Kidney (tissue), 14 donors: Measurements from ENCODE around the gene HAO1. TPM values are rescaled to one million over a fixed set of nuclear protein-coding genes. Genes with fewer than 3 reads are reported as not detected.

Source experiments
- DNase-seq, 5 donors: peaks; one replicate each; pipeline ENCODE4 v3.0.0-alpha.2; 2013 to 2020
- FAIRE-seq: peaks from 2 replicates; lab custom pipeline; 2012; peaks lifted over from hg19 to GRCh38; lab: Jason Lieb, UNC
- H3K27ac ChIP-seq, 2 donors: one replicate each; pipeline ENCODE4 v1.7.0; 2013; ENCODE audit warnings: low read depth in 2 of 2, low read length in 2 of 2, inconsistent platforms in 1 of 2
- H3K27me3 ChIP-seq: one replicate; pipeline ENCODE4 v1.7.1; 2013; ENCODE audit warnings: low read length, inconsistent platforms; ENCODE audit not compliant: control insufficient read depth, insufficient read depth
- H3K36me3 ChIP-seq, 3 donors: one replicate each; pipeline versions ENCODE4 v1.7.0 to v1.7.1; 2013; ENCODE audit warnings: low read length in 3 of 3, control low read depth in 1 of 3, inconsistent platforms in 1 of 3; ENCODE audit not compliant: insufficient read depth in 3 of 3, control insufficient read depth in 2 of 3
- H3K4me1 ChIP-seq, 3 donors: one replicate each; pipeline versions ENCODE4 v1.7.0 to v1.7.1; 2013; ENCODE audit warnings: low read length in 3 of 3, inconsistent platforms in 1 of 3, low read depth in 1 of 3; ENCODE audit not compliant: control insufficient read depth in 2 of 3, insufficient read depth in 2 of 3
- H3K4me3 ChIP-seq, 3 donors: one replicate each; pipeline versions ENCODE4 v1.7.0 to v1.8.1; 2013; ENCODE audit warnings: low read length in 3 of 3, control low read depth in 1 of 3, inconsistent platforms in 1 of 3
- H3K9ac ChIP-seq, 3 donors: one replicate each; pipeline versions ENCODE4 v1.7.0 to v1.7.1; 2013; ENCODE audit warnings: low read length in 3 of 3, control low read depth in 1 of 3, inconsistent platforms in 1 of 3
- H3K9me3 ChIP-seq, 3 donors: one replicate each; pipeline versions ENCODE4 v1.7.0 to v1.7.1; 2013; ENCODE audit warnings: low read length in 3 of 3, control low read depth in 1 of 3, inconsistent platforms in 1 of 3; ENCODE audit not compliant: control insufficient read depth in 2 of 3, insufficient read depth in 1 of 3
- CTCF ChIP-seq: IDR thresholded peaks from 3 replicates; pipeline ENCODE4 v1.5.1; 2012; ENCODE audit warnings: mild to moderate bottlenecking, moderate library complexity, borderline replicate concordance; ENCODE audit not compliant: insufficient read depth; ENCODE audit errors: extremely low read depth
- intact Hi-C: fragments of 100-400 bp; cut with DNase I; formaldehyde crosslinking; loops from one replicate; pipeline ENCODE4 v1.11.1; 2022
- polyA plus RNA-seq: library from polyadenylated mRNA; stranded (reverse); fragments of 350-450 nt; fragmentation: Illumina TruSeq; extraction: RNeasy Lipid Tissue Mini Kit (QIAGEN cat#74804); gene quantifications from one replicate; pipeline ENCODE4 v1.2.3, GENCODE V29; 2014; ENCODE audit warnings: low read depth, low replicate concordance; ENCODE audit not compliant: insufficient read depth
- total RNA-seq: library from RNA; stranded (reverse); fragmentation: NEBNext Ultra II Directional; extraction: Animal tissue kit (Norgen Biotek cat#: 25700); gene quantifications from one replicate; pipeline ENCODE4 v1.2.1, GENCODE V29; 2021
- donor health status: control.
- donor health status: control.
- donor health status: control.
- donor health status: control.
- donor health status: control.
- donor health status: DM: yes; HTN: yes; CAD: no.
- donor health status: Normal renal cell carcinoma (clear cell type).

HAO1 gene
- total and polyA plus RNA-seq, 2 donors from 2014 or later = 0.86 TPM; not detected in 1

GRCh38 chr20:7984192-7984591 lies 43.9 kb upstream of the HAO1 start:
- no peak overlapping the region for H3K9ac ChIP-seq
- FAIRE-seq (no peak), DNase-seq (no peak)
- no peak for TF ChIP-seq CTCF
- intact Hi-C loops = no loop called here
- H3K27ac ChIP-seq = no peak overlapping the region
- H3K4me1 ChIP-seq = no peaks in the 10 kb centered on the region
- no peaks in the 10 kb centered on the region for H3K9me3 ChIP-seq
- H3K27me3 ChIP-seq = no peaks in the 10 kb centered on the region
- peaks cover 0 to 10% (median 0%) of the 10 kb centered on the region in 3 donors for H3K36me3 ChIP-seq
- no peak overlapping the region for H3K4me3 ChIP-seq

- intact Hi-C loops = no loop called here
- peaks cover 0 to 10% (median 0%) of the 10 kb centered on the region in 3 donors for H3K36me3 ChIP-seq
- no peak for FAIRE-seq
- no peak for DNase-seq
- H3K27ac ChIP-seq = no peak overlapping the region
- no peak overlapping the region for H3K4me3 ChIP-seq
- H3K9ac ChIP-seq = no peak overlapping the region
- no peaks in the 10 kb centered on the region for H3K4me1 ChIP-seq
- H3K27me3 ChIP-seq = no peaks in the 10 kb centered on the region
- no peak for TF ChIP-seq CTCF
- H3K9me3 ChIP-seq = no peaks in the 10 kb centered on the region
Observed at GRCh38 chr20:7981374-7981773, 41.1 kb upstream of the HAO1 start.

- DNase-seq (peak in 2 of 5 donors; percentile 35 to 45), FAIRE-seq (no peak)
- peak; percentile 19 for TF ChIP-seq CTCF
Observed at GRCh38 chr20:7980332-7981046, 40.2 kb upstream of the HAO1 start.

GRCh38 chr20:7977709-7978108 lies 37.5 kb upstream of the HAO1 start:
- no peaks in the 10 kb centered on the region for H3K4me1 ChIP-seq
- H3K27me3 ChIP-seq = no peaks in the 10 kb centered on the region
- TF ChIP-seq CTCF = no peak
- no peak for DNase-seq
- no peak overlapping the region for H3K27ac ChIP-seq
- H3K9ac ChIP-seq = no peak overlapping the region
- no peak for FAIRE-seq
- peaks cover 0 to 9% (median 0%) of the 10 kb centered on the region in 3 donors for H3K36me3 ChIP-seq
- H3K4me3 ChIP-seq = no peak overlapping the region
- intact Hi-C loops = no loop called here
- no peaks in the 10 kb centered on the region for H3K9me3 ChIP-seq

More at GRCh38 chr20:7980332-7981046, 40.2 kb upstream of the HAO1 start:
- Histone ChIP-seq H3K27me3 (no peaks in the 10 kb centered on the region), H3K9me3 (no peaks in the 10 kb centered on the region), H3K9ac (no peak overlapping the region), H3K27ac (no peak overlapping the region), H3K36me3 (peaks cover 0 to 10% (median 0%) of the 10 kb centered on the region in 3 donors), H3K4me3 (no peak overlapping the region), H3K4me1 (no peaks in the 10 kb centered on the region)
- intact Hi-C loops = no loop called here
